PC-9 (cell line): ENCODE results near the gene WDR43. TPM values are rescaled to one million over a fixed set of nuclear protein-coding genes. Genes with fewer than 3 reads are reported as not detected.

ENCODE experiments used
- BruUV-seq: library from RNA; stranded (reverse); fragments of 400-500 nt; replicated peaks from 2 replicates; lab custom pipeline; 2021; lab: Mats Ljungman, UMichigan
- CTCF ChIA-PET: fragments of 300-600 bp; sonication (Branson Sonifier 250); formaldehyde crosslinking; loops from one replicate; lab custom pipeline; 2022; ENCODE audit warnings: antibody characterized with exemption; lab: Charles Lee
- POLR2A ChIA-PET: fragments of 300-600 bp; sonication (Branson Sonifier 250); formaldehyde crosslinking; loops from one replicate; lab custom pipeline; 2022; ENCODE audit warnings: antibody characterized with exemption; ENCODE audit not compliant: unreplicated experiment; lab: Charles Lee
- DNase-seq, 2 experiments: peaks; one replicate each; pipeline versions ENCODE4 v3.0.0 to v3.0.0-alpha.2; 2015 to 2022; ENCODE audit warnings: mixed read lengths in 1 of 2
- H2AFZ ChIP-seq: fragments of 200-600 bp; sonication (generic); 2 replicates; pipeline ENCODE4 v1.8.1; 2017; ENCODE audit warnings: antibody characterized with exemption
- H3F3A ChIP-seq: fragments of 200-600 bp; sonication (generic); 2 replicates; pipeline ENCODE4 v1.8.1; 2017; ENCODE audit warnings: antibody characterized with exemption, mild to moderate bottlenecking, low read depth; ENCODE audit not compliant: insufficient read depth
- H3K27ac ChIP-seq: fragments of 200-600 bp; sonication (generic); 2 replicates; pipeline ENCODE4 v1.6.1; 2016; ENCODE audit warnings: mixed run types
- H3K27me3 ChIP-seq: fragments of 200-600 bp; sonication (generic); 2 replicates; pipeline ENCODE4 v1.6.1; 2016; ENCODE audit warnings: low read depth, mixed run types; ENCODE audit not compliant: insufficient read depth
- H3K36me3 ChIP-seq: fragments of 200-600 bp; sonication (generic); 2 replicates; pipeline ENCODE4 v1.6.1; 2016; ENCODE audit warnings: low read depth, mixed run types
- H3K4me1 ChIP-seq: fragments of 200-600 bp; sonication (generic); replicated peaks from 2 replicates; pipeline ENCODE4 v1.6.1; 2016; ENCODE audit warnings: mixed run types; ENCODE audit not compliant: insufficient read depth
- H3K4me2 ChIP-seq: fragments of 200-600 bp; sonication (generic); 2 replicates; pipeline ENCODE4 v1.6.1; 2017; ENCODE audit warnings: mixed run types
- H3K4me3 ChIP-seq: fragments of 200-600 bp; sonication (generic); 2 replicates; pipeline ENCODE4 v1.6.1; 2016; ENCODE audit warnings: mixed run types
- H3K79me2 ChIP-seq: fragments of 200-600 bp; sonication (generic); 2 replicates; pipeline ENCODE4 v1.6.1; 2017; ENCODE audit warnings: low read depth, mixed run types
- H3K9me2 ChIP-seq: fragments of 200-600 bp; sonication (generic); 2 replicates; pipeline ENCODE4 v1.8.1; 2017; ENCODE audit warnings: mild to moderate bottlenecking; ENCODE audit not compliant: insufficient read depth
- H3K9me3 ChIP-seq: fragments of 200-600 bp; sonication (generic); 2 replicates; pipeline ENCODE4 v1.8.1; 2016; ENCODE audit warnings: low read depth; ENCODE audit not compliant: insufficient read depth
- H4K20me1 ChIP-seq: fragments of 200-600 bp; sonication (generic); 2 replicates; pipeline ENCODE4 v1.8.1; 2017; ENCODE audit not compliant: insufficient read depth
- EZH2 ChIP-seq: fragments of 200-600 bp; sonication (generic); IDR thresholded peaks from 2 replicates; pipeline ENCODE4 v1.8.0; 2017; ENCODE audit warnings: antibody characterized with exemption, low read depth
- intact Hi-C: fragments of 100-400 bp; cut with micrococcal nuclease; formaldehyde crosslinking; loops from one replicate; pipeline ENCODE4 v1.10.0; 2022; ENCODE audit not compliant: unreplicated experiment
- total RNA-seq: library from RNA; stranded (reverse); gene quantifications from 2 replicates; pipeline ENCODE4 v1.2.3, GENCODE V29; 2021
- TF ChIP-seq, protein P1 (sequence below): fragments of 200-600 bp; sonication (generic); conservative IDR thresholded peaks from 2 replicates; pipeline ENCODE4 v1.6.1; 2017; ENCODE audit warnings: mixed run types, antibody characterized with exemption, mild to moderate bottlenecking, moderate library complexity

Gene WDR43
- total RNA-seq, 1 experiment from 2014 or later: 57.9 TPM

DNA sequence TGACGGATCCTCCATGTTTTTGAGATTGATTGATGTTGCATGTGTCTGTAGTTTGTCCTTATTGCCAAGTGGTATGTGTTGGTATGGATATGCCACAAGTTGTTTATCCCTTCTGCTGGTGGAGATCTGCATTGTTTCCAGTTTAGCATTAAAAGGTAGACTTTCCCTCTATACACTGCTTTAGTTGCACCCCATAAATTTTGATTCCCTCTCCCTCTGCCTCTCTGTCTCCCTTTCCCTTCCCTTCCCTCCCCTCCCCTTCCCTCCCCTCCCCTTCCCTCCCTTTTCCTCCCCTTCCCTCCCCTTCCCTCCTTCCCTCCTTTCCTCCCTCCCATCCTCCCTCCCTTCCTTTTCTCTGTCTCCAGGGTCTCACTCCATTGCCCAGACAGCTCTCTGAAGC is 68.0 kb downstream of the WDR43 start:
- ChIA-PET POLR2A (no interaction called here), CTCF (no interaction called here)
- Histone ChIP-seq H3K27ac (no peak overlapping the region), H3K9me2 (no peaks in the 10 kb centered on the region), H3K4me3 (no peak overlapping the region), H3K36me3 (no peaks in the 10 kb centered on the region), H2AFZ (no peak overlapping the region), H3K4me2 (no peak overlapping the region), H3K4me1 (no peaks in the 10 kb centered on the region), H3K79me2 (no peaks in the 10 kb centered on the region), H3F3A (no peaks in the 10 kb centered on the region), H3K27me3 (no peaks in the 10 kb centered on the region), H3K9me3 (no peaks in the 10 kb centered on the region), H4K20me1 (no peaks in the 10 kb centered on the region)
- DNase-seq: no peak
- no TSS peak for BruUV-seq
- TF ChIP-seq EZH2: no peak
- TF ChIP-seq, protein P1, sequence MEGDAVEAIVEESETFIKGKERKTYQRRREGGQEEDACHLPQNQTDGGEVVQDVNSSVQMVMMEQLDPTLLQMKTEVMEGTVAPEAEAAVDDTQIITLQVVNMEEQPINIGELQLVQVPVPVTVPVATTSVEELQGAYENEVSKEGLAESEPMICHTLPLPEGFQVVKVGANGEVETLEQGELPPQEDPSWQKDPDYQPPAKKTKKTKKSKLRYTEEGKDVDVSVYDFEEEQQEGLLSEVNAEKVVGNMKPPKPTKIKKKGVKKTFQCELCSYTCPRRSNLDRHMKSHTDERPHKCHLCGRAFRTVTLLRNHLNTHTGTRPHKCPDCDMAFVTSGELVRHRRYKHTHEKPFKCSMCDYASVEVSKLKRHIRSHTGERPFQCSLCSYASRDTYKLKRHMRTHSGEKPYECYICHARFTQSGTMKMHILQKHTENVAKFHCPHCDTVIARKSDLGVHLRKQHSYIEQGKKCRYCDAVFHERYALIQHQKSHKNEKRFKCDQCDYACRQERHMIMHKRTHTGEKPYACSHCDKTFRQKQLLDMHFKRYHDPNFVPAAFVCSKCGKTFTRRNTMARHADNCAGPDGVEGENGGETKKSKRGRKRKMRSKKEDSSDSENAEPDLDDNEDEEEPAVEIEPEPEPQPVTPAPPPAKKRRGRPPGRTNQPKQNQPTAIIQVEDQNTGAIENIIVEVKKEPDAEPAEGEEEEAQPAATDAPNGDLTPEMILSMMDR: no peak
- intact Hi-C loops: no loop called here

DNA sequence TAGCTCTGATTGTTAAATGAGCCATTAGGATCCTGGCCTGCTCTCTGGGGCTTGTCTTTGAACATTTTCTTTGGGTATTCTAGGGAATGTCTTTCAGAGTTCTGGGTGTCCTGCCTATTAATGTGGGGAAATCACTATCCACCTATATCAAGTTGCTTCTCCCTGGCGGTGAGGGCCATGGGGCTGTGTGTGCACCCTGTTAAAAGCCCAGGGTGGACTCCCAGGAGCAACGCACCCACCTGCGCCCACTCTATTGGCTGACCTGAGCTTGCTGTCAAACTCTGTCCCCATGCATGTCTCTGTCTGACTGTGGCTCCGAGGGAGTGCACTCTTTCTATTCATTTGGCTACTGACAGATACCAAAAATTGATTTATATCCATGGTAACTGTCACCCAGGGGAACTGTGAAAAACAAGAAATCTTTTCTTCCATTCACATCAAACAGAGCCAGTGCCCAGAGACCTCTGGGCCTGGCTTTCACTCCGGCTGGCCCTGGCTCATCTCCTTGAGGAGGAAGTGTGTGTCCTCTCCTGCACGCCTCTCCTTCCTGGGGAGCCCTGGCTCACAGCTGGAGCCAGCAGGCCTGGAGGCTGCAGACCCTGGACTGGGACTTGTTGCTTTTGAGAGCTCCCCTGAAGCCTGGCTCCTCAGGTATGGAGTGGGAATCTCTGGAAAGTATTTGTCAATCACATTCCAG is 76.1 kb downstream of the WDR43 start:
- CTCF ChIA-PET: no interaction called here
- H3K27ac ChIP-seq: no peak overlapping the region
- H2AFZ ChIP-seq: no peak overlapping the region
- peaks cover 4% of the 10 kb centered on the region for H3K4me1 ChIP-seq
- H3K9me2 ChIP-seq: no peaks in the 10 kb centered on the region
- H3K4me3 ChIP-seq: no peak overlapping the region
- POLR2A ChIA-PET: interaction anchor here (0.7 kb wide), 1 partner anchor 57 kb away, joined by 5 read pairs; no protein-coding TSS in a partner anchor
- no peak overlapping the region for H3K4me2 ChIP-seq
- no peaks in the 10 kb centered on the region for H3K9me3 ChIP-seq
- no peak for DNase-seq
- H3K27me3 ChIP-seq: no peaks in the 10 kb centered on the region
- no peak for TF ChIP-seq EZH2
- TF ChIP-seq, protein P1: no peak
- H3K36me3 ChIP-seq: no peaks in the 10 kb centered on the region
- H3F3A ChIP-seq: peaks cover 5% of the 10 kb centered on the region
- H4K20me1 ChIP-seq: no peaks in the 10 kb centered on the region
- H3K79me2 ChIP-seq: no peaks in the 10 kb centered on the region
- no TSS peak for BruUV-seq
- intact Hi-C loops: no loop called here

DNA sequence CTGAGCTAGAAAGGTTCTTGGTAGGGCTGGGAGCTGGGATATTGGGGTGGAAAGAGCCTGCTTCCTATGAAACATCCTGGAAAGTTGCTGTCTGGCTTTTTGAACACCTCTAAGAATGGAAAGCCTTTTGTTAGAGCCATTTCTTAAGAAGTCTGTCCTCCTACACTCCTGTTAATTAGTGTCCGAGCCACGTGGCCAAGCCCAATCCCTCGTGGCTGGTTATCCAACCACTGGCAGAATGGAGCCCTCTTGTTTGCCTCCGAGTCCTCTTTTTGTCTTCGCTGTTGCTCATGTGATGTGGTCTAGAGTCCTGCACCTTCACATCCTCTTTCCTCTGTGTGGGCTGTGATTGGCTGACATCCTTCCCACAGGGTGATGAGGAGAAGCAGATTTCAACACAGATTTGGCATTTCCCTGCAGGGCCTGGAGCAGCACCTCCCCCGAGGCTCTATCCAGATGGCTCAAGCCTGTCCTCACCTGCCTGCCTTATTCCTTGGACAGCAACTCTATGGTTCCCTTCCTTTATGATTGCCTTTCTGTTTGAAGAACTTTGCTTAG is 78.4 kb downstream of the WDR43 start:
- no peak for TF ChIP-seq EZH2
- TF ChIP-seq, protein P1: no peak
- Histone ChIP-seq H3K79me2 (no peaks in the 10 kb centered on the region), H3K9me3 (no peaks in the 10 kb centered on the region), H2AFZ (no peak overlapping the region), H3K9me2 (no peaks in the 10 kb centered on the region), H3K27ac (no peak overlapping the region), H3K4me3 (no peak overlapping the region), H3K4me1 (peaks cover 23% of the 10 kb centered on the region), H3K36me3 (no peaks in the 10 kb centered on the region), H3F3A (peaks cover 17% of the 10 kb centered on the region), H3K27me3 (no peaks in the 10 kb centered on the region), H4K20me1 (no peaks in the 10 kb centered on the region), H3K4me2 (no peak overlapping the region)
- BruUV-seq: no TSS peak
- ChIA-PET POLR2A (no interaction called here), CTCF (no interaction called here)
- no peak for DNase-seq
- intact Hi-C loops: no loop called here
